ENCODE results near the gene PACSIN3. TPM values are rescaled to one million over a fixed set of nuclear protein-coding genes. Genes with fewer than 3 reads are reported as not detected.
A peak's percentile ranks its signal among the peaks of the same experiment; 100 is the strongest.

Gene PACSIN3
- total and polyA plus RNA-seq, 9 donors = 123 to 239 (median 203) TPM

GRCh38 chr11:47147681-47148080 lies 38.6 kb downstream of the PACSIN3 start:
- Histone ChIP-seq H3K9me3 (replicated peaks; ENCODE audit: control insufficient read depth, low read depth, low read length) (no peaks in the 10 kb centered on the region), H3K4me3 (ENCODE audit: low read length) (no peak overlapping the region), H3K4me1 (ENCODE audit: control insufficient read depth, insufficient read depth, low read length) (peaks cover 55% of the 10 kb centered on the region), H3K36me3 (ENCODE audit: control insufficient read depth, insufficient read depth, low read length) (no peaks in the 10 kb centered on the region), H3K27me3 (ENCODE audit: control insufficient read depth, insufficient read depth, low read length) (no peaks in the 10 kb centered on the region), H3K27ac (ENCODE audit: low read length) (no peak overlapping the region)
- DNase-seq = no peak
- 69% methylated on average over 5 of the region's 7 CpGs for whole genome bisulfite sequencing (ENCODE audit: insufficient coverage)

GRCh38 chr11:47147250-47147649 lies 39.0 kb downstream of the PACSIN3 start:
- Histone ChIP-seq H3K4me3 (ENCODE audit: low read length) (no peak overlapping the region), H3K36me3 (ENCODE audit: control insufficient read depth, insufficient read depth, low read length) (no peaks in the 10 kb centered on the region), H3K9me3 (replicated peaks; ENCODE audit: control insufficient read depth, low read depth, low read length) (no peaks in the 10 kb centered on the region), H3K27me3 (ENCODE audit: control insufficient read depth, insufficient read depth, low read length) (no peaks in the 10 kb centered on the region), H3K4me1 (ENCODE audit: control insufficient read depth, insufficient read depth, low read length) (peaks cover 55% of the 10 kb centered on the region), H3K27ac (ENCODE audit: low read length) (no peak overlapping the region)
- WGBS (ENCODE audit: insufficient coverage) = 20% methylated on average over 1 of the region's 2 CpGs
- DNase-seq = no peak

- WGBS (ENCODE audit: insufficient coverage) = 50% methylated on average over 2 of the region's 3 CpGs
- Histone ChIP-seq H3K36me3 (ENCODE audit: control insufficient read depth, insufficient read depth, low read length) (no peaks in the 10 kb centered on the region), H3K4me3 (ENCODE audit: low read length) (no peak overlapping the region), H3K4me1 (ENCODE audit: control insufficient read depth, insufficient read depth, low read length) (peaks cover 44% of the 10 kb centered on the region), H3K27ac (ENCODE audit: low read length) (no peak overlapping the region), H3K9me3 (replicated peaks; ENCODE audit: control insufficient read depth, low read depth, low read length) (no peaks in the 10 kb centered on the region), H3K27me3 (ENCODE audit: control insufficient read depth, insufficient read depth, low read length) (no peaks in the 10 kb centered on the region)
- DNase-seq = peak; percentile 85
Observed at GRCh38 chr11:47144541-47144940, 41.7 kb downstream of the PACSIN3 start.

GRCh38 chr11:47143322-47143721 lies 42.9 kb downstream of the PACSIN3 start:
- Histone ChIP-seq H3K36me3 (ENCODE audit: control insufficient read depth, insufficient read depth, low read length) (peaks cover 3% of the 10 kb centered on the region), H3K9me3 (replicated peaks; ENCODE audit: control insufficient read depth, low read depth, low read length) (no peaks in the 10 kb centered on the region), H3K4me3 (ENCODE audit: low read length) (no peak overlapping the region), H3K27ac (ENCODE audit: low read length) (peak overlapping the region; percentile 73), H3K4me1 (ENCODE audit: control insufficient read depth, insufficient read depth, low read length) (peaks cover 32% of the 10 kb centered on the region), H3K27me3 (ENCODE audit: control insufficient read depth, insufficient read depth, low read length) (no peaks in the 10 kb centered on the region)
- DNase-seq = peak; percentile 95
- 6% methylated on average over 2 of the region's 3 CpGs for WGBS (ENCODE audit: insufficient coverage)

GRCh38 chr11:47139878-47140277 lies 46.4 kb downstream of the PACSIN3 start:
- peaks cover 19% of the 10 kb centered on the region for H3K4me1 ChIP-seq (ENCODE audit: control insufficient read depth, insufficient read depth, low read length)
- no peaks in the 10 kb centered on the region for H3K27me3 ChIP-seq (ENCODE audit: control insufficient read depth, insufficient read depth, low read length)
- no peak for DNase-seq
- H3K4me3 ChIP-seq (ENCODE audit: low read length) = no peak overlapping the region
- 100% methylated on average over 1 of the region's 4 CpGs for WGBS (ENCODE audit: insufficient coverage)
- H3K27ac ChIP-seq (ENCODE audit: low read length) = no peak overlapping the region
- H3K36me3 ChIP-seq (ENCODE audit: control insufficient read depth, insufficient read depth, low read length) = peaks cover 11% of the 10 kb centered on the region
- H3K9me3 ChIP-seq (replicated peaks; ENCODE audit: control insufficient read depth, low read depth, low read length) = no peaks in the 10 kb centered on the region

GRCh38 chr11:47137476-47137875 lies 48.8 kb downstream of the PACSIN3 start:
- no CpG with 5 or more reads among the region's 2 CpGs for WGBS (ENCODE audit: insufficient coverage)
- Histone ChIP-seq H3K27me3 (ENCODE audit: control insufficient read depth, insufficient read depth, low read length) (no peaks in the 10 kb centered on the region), H3K27ac (ENCODE audit: low read length) (no peak overlapping the region), H3K4me1 (ENCODE audit: control insufficient read depth, insufficient read depth, low read length) (peaks cover 3% of the 10 kb centered on the region), H3K36me3 (ENCODE audit: control insufficient read depth, insufficient read depth, low read length) (peaks cover 11% of the 10 kb centered on the region), H3K9me3 (replicated peaks; ENCODE audit: control insufficient read depth, low read depth, low read length) (no peaks in the 10 kb centered on the region), H3K4me3 (ENCODE audit: low read length) (no peak overlapping the region)
- DNase-seq = no peak

GRCh38 chr11:47136921-47137320 lies 49.3 kb downstream of the PACSIN3 start:
- Histone ChIP-seq H3K36me3 (ENCODE audit: control insufficient read depth, insufficient read depth, low read length) (peaks cover 11% of the 10 kb centered on the region), H3K27me3 (ENCODE audit: control insufficient read depth, insufficient read depth, low read length) (no peaks in the 10 kb centered on the region), H3K4me3 (ENCODE audit: low read length) (no peak overlapping the region), H3K4me1 (ENCODE audit: control insufficient read depth, insufficient read depth, low read length) (no peaks in the 10 kb centered on the region), H3K27ac (ENCODE audit: low read length) (no peak overlapping the region), H3K9me3 (replicated peaks; ENCODE audit: control insufficient read depth, low read depth, low read length) (no peaks in the 10 kb centered on the region)
- DNase-seq = no peak
- 86% methylated on average over 1 of the region's 3 CpGs for WGBS (ENCODE audit: insufficient coverage)

- Histone ChIP-seq H3K27ac (ENCODE audit: low read length) (no peak overlapping the region), H3K9me3 (replicated peaks; ENCODE audit: control insufficient read depth, low read depth, low read length) (no peaks in the 10 kb centered on the region), H3K27me3 (ENCODE audit: control insufficient read depth, insufficient read depth, low read length) (no peaks in the 10 kb centered on the region), H3K4me1 (ENCODE audit: control insufficient read depth, insufficient read depth, low read length) (no peaks in the 10 kb centered on the region), H3K4me3 (ENCODE audit: low read length) (no peak overlapping the region), H3K36me3 (ENCODE audit: control insufficient read depth, insufficient read depth, low read length) (peaks cover 11% of the 10 kb centered on the region)
- DNase-seq = no peak
- WGBS (ENCODE audit: insufficient coverage) = 67% methylated on average over 1 of the region's 3 CpGs
Observed at GRCh38 chr11:47136327-47136726, 49.9 kb downstream of the PACSIN3 start.

- Histone ChIP-seq H3K36me3 (ENCODE audit: control insufficient read depth, insufficient read depth, low read length) (peaks cover 5% of the 10 kb centered on the region), H3K27me3 (ENCODE audit: control insufficient read depth, insufficient read depth, low read length) (no peaks in the 10 kb centered on the region), H3K27ac (ENCODE audit: low read length) (no peak overlapping the region), H3K4me3 (ENCODE audit: low read length) (no peak overlapping the region), H3K4me1 (ENCODE audit: control insufficient read depth, insufficient read depth, low read length) (peaks cover 7% of the 10 kb centered on the region), H3K9me3 (replicated peaks; ENCODE audit: control insufficient read depth, low read depth, low read length) (no peaks in the 10 kb centered on the region)
- DNase-seq = no peak
- WGBS (ENCODE audit: insufficient coverage) = no CpG with 5 or more reads among the region's 1 CpG
Observed at GRCh38 chr11:47132981-47133380, 53.3 kb downstream of the PACSIN3 start.

- no peak for DNase-seq
- peaks cover 7% of the 10 kb centered on the region for H3K4me1 ChIP-seq (ENCODE audit: control insufficient read depth, insufficient read depth, low read length)
- H3K9me3 ChIP-seq (replicated peaks; ENCODE audit: control insufficient read depth, low read depth, low read length) = no peaks in the 10 kb centered on the region
- H3K36me3 ChIP-seq (ENCODE audit: control insufficient read depth, insufficient read depth, low read length) = no peaks in the 10 kb centered on the region
- no peak overlapping the region for H3K27ac ChIP-seq (ENCODE audit: low read length)
- H3K4me3 ChIP-seq (ENCODE audit: low read length) = no peak overlapping the region
- no peaks in the 10 kb centered on the region for H3K27me3 ChIP-seq (ENCODE audit: control insufficient read depth, insufficient read depth, low read length)
Observed at GRCh38 chr11:47132490-47132889, 53.7 kb downstream of the PACSIN3 start.

GRCh38 chr11:47131136-47131535 lies 55.1 kb downstream of the PACSIN3 start:
- H3K9me3 ChIP-seq (replicated peaks; ENCODE audit: control insufficient read depth, low read depth, low read length) = no peaks in the 10 kb centered on the region
- no peaks in the 10 kb centered on the region for H3K27me3 ChIP-seq (ENCODE audit: control insufficient read depth, insufficient read depth, low read length)
- no peak overlapping the region for H3K4me3 ChIP-seq (ENCODE audit: low read length)
- DNase-seq = no peak
- H3K4me1 ChIP-seq (ENCODE audit: control insufficient read depth, insufficient read depth, low read length) = peaks cover 7% of the 10 kb centered on the region
- no peaks in the 10 kb centered on the region for H3K36me3 ChIP-seq (ENCODE audit: control insufficient read depth, insufficient read depth, low read length)
- no peak overlapping the region for H3K27ac ChIP-seq (ENCODE audit: low read length)
- 100% methylated on average over 1 of the region's 2 CpGs for WGBS (ENCODE audit: insufficient coverage)
